KOPT-K1 (cell line): Measurements from ENCODE around the gene ZNF648.
"Not testable (repeated sequence)": the region's sequence is repeated elsewhere in the genome, so short reads cannot be mapped to it uniquely, and the experiment has no call there.

Experiments
- H3K27ac ChIP-seq: fragments of 200-600 bp; sonication (generic); 2 replicates; pipeline ENCODE4 v1.5.1; 2016; ENCODE audit warnings: antibody characterized with exemption, mild to moderate bottlenecking, low read depth, low read length; ENCODE audit not compliant: poor library complexity, severe bottlenecking
- H3K36me3 ChIP-seq: fragments of 200-600 bp; sonication (generic); 2 replicates; pipeline ENCODE4 v1.5.1; 2017; ENCODE audit warnings: antibody characterized with exemption, mild to moderate bottlenecking, low read length, moderate library complexity; ENCODE audit not compliant: insufficient read depth
- H3K9me3 ChIP-seq: fragments of 200-600 bp; sonication (generic); 2 replicates; pipeline ENCODE4 v1.5.1; 2017; ENCODE audit warnings: antibody characterized with exemption, low read length, mild to moderate bottlenecking; ENCODE audit not compliant: insufficient read depth, poor library complexity, severe bottlenecking

ZNF648 gene, protein sequence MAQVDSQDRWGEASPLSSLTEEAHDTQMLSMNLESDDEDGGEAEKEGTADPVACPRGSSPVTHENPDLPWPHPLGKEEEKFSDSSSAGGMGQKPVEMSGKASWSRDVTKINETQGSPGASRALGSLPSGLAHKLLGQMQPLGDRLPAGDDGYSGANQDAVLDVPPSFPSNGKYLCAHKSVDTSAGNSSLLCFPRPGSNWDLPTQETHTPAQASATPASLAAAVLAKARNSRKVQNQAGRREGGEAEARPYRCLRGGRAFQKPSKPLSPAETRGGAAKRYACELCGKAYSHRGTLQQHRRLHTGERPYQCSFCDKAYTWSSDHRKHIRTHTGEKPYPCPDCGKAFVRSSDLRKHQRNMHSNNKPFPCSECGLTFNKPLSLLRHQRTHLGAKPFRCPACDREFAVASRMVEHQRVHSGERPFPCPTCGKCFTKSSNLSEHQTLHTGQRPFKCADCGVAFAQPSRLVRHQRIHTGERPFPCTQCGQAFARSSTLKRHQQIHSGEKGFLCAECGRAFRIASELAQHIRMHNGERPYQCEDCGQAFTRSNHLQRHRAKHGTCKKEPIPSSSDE

DNA sequence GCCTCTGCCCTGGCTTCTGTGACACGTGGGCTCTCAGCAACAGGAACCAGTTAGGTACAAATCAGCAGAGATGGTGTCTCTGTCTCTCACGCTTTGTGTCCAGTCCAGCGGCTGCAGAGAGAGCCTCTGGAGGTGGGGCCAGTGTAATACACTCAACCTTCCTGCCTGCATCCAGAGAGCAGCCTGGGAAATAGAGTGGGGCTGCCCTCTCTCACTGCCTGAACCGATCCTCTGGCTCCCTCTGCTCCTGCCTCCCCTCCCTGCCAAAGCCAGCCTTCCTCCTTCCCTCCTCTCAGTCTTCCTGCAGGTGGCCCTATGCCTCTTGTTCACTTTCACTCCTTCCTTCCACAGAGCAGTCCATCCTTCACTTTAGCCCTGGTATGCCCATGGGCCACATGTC, at the start of gene ZNF648:
TSS of gene ZNF648 (minus strand) at position 119 of the 400 bp plus-strand sequence. CDS start 3,702 bp downstream, outside the sequence.
- no peaks in the 10 kb centered on the region for H3K36me3 ChIP-seq
- no peak within 1 kb of the TSS for H3K27ac ChIP-seq
- peaks cover 11% of the 10 kb centered on the region for H3K9me3 ChIP-seq

DNA sequence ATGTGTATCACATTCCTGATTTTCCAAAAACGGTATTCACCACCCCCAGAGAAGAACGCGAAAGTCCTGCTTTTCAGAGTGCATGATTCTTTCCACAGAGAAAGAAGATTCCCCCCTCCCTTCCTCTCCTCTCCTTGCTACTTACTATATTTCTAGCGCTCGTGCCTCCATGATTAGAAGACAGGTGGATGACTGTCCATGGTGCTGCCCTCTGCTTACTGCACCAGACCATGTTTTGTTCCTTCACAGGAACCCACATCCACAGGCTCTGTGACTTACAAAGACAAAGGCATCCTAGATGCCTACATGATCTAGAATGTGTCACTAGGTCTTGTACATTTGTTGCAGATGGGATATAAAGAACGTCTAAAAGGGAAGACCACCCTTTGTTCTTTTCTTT, 49.1 kb upstream of the ZNF648 start:
- no peaks in the 10 kb centered on the region for H3K9me3 ChIP-seq
- H3K27ac ChIP-seq, result no peak overlapping the region
- H3K36me3 ChIP-seq, result no peaks in the 10 kb centered on the region

DNA sequence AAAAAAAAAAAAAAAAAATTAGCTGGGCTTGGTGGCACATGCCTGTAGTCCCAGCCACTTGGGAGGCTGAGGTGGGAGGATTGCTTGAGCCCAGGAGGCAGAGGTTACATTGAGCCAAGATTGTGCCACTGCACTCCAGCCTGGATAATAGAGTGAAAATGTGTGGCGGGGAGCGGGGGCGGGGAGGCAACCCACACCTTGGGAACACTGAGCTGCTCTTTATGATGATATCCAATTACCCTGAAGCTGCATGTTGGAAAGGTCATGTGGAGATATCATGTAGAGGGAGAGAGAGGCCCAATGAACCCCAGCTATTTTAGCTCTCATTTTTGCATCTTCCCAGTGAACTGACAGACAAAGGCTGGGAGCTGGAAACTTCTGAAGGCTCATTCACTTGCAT, 48.3 kb upstream of the ZNF648 start:
- no peaks in the 10 kb centered on the region for H3K36me3 ChIP-seq
- H3K9me3 ChIP-seq, result no peaks in the 10 kb centered on the region
- H3K27ac ChIP-seq, result no peak overlapping the region

DNA sequence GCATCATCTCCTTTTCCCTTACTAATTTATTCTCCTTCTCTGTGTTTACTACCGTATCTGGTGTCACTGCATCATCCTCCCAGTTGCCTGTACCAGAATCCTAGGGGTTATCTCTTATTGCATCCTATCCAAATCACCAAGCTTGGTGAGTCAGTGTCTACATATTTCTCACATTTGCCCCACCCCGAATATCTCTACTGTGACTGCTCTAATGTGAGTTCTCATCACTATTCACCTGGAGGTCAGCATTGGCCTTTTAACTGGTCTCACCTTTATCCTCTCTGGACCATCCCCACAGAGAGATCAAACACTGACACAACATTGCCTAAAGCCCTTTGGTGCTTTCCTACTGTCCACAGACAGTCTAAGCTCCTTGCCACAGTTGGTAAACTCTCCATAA, 45.7 kb upstream of the ZNF648 start:
- no peak overlapping the region for H3K27ac ChIP-seq

DNA sequence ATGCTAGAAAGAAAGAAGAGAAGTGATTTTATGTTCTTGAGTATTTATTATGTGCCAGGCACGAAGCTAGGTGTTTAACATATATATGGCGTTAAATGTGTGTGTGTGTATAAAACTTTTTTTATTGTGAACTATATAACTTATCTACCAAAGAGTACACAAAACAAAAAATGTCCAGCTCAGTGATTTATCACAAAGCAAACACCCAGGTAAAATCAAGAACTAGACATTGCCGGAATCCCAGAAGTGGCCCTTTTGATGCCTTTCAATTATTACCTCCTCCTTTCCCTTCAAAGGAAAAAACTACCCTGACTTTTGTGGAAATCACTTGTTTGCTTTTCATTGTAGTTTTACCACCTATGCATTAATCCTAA, 40.5 kb upstream of the ZNF648 start:
- no peak overlapping the region for H3K27ac ChIP-seq
- no peaks in the 10 kb centered on the region for H3K36me3 ChIP-seq
- no peaks in the 10 kb centered on the region for H3K9me3 ChIP-seq

More for the DNA sequence above, 45.7 kb upstream of the ZNF648 start:
- no peaks in the 10 kb centered on the region for H3K9me3 ChIP-seq
- H3K36me3 ChIP-seq, result no peaks in the 10 kb centered on the region

DNA sequence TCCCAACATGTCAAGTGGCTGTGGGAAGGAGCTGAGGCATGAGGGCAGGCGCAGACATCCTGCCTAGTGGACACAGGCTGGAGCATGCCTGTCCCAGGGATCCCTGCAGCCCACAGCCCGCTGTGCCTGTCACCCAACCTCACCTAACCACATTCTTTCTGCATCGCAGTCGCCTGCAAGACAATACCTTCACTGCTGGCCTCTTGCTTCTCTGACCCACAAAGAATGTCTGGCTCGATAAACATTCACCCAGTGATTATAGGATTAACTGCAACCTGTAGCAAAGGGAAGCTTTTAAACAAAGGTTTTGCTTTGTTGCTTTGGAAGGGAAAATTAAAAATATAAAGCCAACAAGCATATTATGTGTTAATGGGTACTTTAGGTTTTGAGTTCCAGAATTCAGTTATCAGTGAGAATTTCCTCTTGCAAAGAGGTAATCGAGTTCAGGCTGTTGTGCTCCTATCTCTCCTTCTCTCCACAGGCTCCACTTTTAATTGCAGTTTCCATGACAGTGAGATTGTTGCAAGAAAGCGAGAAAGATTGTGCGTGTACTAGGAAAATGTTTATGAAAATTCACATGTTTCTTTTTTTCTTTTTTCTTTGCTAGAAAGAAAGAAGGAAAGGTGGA, 40.0 kb upstream of the ZNF648 start:
- H3K9me3 ChIP-seq, result no peaks in the 10 kb centered on the region
- H3K27ac ChIP-seq, result no peak overlapping the region
- H3K36me3 ChIP-seq, result no peaks in the 10 kb centered on the region

DNA sequence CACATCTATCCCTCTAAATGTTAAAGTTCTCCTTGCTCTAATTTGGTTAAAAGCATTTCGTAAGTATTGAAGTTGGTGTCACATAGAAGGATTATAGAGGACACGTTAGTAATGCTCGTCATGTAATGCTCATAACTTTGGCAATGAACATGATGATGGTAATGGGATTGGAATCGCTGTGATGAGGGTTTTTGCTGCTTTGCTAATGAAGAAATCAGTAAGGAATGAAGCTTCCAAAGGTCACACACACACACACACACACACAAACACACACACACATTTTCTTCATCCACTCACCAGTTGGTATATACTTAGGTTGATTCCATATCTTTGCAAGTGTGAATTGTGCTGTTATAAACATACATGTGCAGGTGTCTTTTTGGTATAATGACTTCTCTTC, 36.8 kb upstream of the ZNF648 start:
- H3K36me3 ChIP-seq, result no peaks in the 10 kb centered on the region
- no peak overlapping the region for H3K27ac ChIP-seq
- no peaks in the 10 kb centered on the region for H3K9me3 ChIP-seq

DNA sequence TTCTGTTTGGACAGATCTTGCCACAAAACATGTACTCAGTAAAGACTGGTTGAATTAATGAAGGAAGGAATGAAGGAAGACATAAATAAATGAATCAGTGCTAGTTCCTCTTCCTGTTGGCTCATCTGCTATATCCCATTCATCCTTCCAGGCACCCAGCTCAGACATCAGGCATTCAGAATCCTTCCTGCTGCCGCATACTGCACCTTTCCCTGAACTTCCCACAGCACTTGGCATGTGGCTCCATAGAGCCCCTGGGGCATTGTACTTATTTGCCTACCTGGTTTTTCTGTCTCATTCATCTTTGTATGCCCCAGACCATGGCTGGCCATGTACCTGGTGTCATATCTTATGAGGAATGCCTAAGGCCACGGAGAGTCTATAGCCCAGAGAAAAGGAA, 34.4 kb upstream of the ZNF648 start:
- no peaks in the 10 kb centered on the region for H3K36me3 ChIP-seq
- no peaks in the 10 kb centered on the region for H3K9me3 ChIP-seq
- no peak overlapping the region for H3K27ac ChIP-seq

DNA sequence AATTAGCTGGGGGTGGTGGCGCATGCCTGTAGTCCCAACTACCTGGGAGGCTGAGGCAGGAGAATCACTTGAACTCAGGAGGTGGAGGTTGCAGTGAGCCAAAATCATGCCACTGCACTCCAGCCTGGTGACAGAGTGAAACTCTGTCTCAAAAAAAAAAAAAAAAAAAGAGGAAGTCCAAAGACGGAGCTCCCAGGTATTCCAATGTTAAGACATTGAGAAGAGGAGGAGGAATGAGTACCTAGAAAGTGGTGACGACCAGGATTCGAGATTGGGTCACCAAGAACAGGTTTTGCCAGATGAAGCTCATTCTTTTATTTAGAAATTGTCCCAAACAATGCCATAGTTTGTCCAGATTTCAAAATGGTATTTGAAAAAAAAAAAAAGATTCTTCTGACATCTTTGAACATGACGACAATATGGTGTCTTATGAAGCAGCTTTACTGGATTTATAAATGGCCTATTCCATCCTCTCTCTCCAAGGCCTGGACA, 33.0 kb upstream of the ZNF648 start:
- H3K27ac ChIP-seq, H3K9me3 ChIP-seq, H3K36me3 ChIP-seq: not testable (repeated sequence)

DNA sequence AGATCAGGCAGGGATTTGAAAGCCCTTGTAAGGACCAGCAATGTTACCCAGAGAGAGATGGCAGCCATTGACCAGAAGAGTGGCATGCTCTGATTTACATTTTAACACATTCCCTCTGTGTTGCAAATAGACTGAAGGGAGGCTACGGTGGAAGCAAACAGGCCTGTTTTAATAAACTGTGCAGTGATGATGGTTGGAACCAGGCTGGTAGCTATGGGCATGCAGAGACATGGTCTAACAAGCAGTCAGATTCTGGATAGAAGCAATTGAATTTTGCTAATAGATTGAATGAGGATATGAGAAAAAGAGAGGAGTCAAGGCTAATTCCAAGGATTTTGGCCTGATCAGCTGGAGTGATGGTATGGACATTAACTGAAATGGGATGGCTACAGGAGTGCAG, 32.3 kb upstream of the ZNF648 start:
- Histone ChIP-seq H3K27ac (no peak overlapping the region), H3K36me3 (no peaks in the 10 kb centered on the region), H3K9me3 (no peaks in the 10 kb centered on the region)

DNA sequence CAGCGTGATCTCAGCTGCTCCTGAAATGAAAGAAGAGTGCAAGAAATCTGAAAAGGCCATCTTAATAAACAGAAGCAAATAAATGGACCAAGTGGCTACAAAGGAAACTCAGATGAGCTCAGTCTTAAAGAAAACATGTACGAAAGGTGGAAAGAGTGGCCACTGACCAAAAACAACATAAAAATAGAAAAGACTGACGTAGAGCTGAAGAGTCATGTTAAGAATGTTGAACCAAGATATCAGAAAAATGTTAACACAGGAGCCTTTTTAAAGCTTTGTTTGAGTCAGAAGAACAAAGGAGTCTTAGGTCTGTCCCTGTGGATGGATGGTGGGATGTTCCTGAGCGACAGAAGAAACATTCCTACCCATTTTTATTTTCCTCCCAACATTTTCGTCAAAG, 30.8 kb upstream of the ZNF648 start:
- no peaks in the 10 kb centered on the region for H3K9me3 ChIP-seq
- no peak overlapping the region for H3K27ac ChIP-seq
- no peaks in the 10 kb centered on the region for H3K36me3 ChIP-seq

DNA sequence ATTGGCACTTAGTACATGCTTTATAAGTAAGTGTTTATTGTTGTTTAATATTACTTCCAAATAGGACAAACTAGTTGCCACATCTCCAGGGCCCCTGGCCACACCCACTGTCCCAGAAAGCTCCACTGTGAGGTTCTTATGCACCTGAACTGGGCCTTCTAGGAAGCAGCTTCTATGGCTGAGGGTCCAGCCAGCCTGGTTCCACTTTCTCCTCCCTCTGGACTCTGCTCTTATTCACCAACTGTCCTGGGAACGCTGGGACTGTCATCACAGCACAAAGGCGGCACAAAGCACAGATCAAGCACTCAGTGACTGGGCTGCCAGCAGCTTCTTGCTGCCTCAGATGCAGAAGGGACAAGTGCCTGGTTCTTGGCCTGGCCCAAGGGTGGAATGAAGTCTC, 29.6 kb upstream of the ZNF648 start:
- Histone ChIP-seq H3K27ac (no peak overlapping the region), H3K36me3 (no peaks in the 10 kb centered on the region), H3K9me3 (no peaks in the 10 kb centered on the region)

DNA sequence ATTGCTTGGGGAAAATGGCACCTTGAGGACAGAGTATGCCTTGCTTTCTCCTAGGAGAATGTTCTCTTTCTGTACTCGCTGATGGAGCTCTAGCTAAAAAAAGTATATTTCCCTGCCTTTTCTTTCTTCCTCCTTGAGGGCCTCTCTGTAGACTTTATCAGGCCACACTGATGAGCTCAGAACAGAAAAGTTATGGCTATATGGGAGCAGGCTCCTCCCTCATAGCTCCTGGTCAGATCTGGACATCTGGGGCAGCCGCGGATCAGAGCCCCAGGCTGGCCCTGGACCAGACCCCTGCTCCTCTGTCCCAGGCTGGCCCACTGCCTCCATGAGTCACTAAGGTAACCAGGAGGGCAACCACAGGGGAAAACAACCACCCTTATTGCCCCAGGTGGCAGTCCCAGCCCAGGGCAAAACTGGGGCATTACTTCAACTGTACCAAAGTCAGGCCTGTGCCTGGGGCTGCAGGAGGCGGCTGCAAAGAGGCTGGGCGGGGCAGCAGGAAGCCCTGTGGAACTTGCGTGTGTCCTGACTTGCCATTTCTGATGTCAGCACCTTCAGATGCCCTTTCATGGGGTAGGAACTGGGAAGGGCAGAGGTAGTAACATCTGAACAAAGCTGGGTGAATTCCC, 26.3 kb upstream of the ZNF648 start:
- Histone ChIP-seq H3K27ac (peak overlapping the region; percentile 66), H3K9me3 (no peaks in the 10 kb centered on the region), H3K36me3 (no peaks in the 10 kb centered on the region)

DNA sequence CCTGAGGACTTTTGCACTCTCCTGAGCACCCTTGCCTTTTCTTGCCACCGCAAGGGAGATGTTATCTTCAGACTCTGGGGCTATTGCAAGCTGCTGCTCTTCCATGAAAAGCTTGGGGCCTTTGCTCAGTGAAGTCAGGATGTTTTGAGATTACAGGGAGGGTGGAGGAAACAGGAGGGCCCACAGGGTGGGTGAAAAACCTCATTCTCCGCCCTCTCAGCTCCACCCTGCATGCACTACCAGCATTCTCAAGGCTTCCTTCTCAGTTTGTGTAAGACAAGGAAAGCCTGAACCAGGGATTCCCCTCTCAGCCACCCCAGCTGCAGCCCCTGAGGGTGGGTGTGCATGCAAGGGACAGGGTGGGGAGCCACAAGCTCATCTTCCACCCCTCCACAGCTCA, 25.8 kb upstream of the ZNF648 start:
- Histone ChIP-seq H3K9me3 (no peaks in the 10 kb centered on the region), H3K27ac (peak overlapping the region; percentile 66), H3K36me3 (no peaks in the 10 kb centered on the region)

DNA sequence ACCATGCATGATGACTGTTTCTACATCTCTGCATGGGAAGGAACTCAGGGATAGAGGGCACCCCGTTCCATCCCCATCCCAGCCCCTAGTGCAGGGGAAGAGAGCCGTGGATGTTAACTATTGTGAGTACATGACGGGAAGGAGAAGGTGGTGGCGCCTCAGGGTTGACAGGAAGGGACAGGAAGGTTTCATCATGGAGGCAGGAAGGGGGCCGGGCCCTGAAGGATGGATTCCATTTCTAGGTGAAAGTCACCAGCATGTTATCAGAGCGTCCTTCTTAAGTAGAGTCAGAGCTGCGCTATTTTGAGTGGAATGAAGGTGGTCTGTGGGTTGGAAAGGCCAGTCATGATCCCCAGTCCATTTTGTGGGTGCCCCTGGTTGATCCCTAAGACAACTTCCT, 25.1 kb upstream of the ZNF648 start:
- Histone ChIP-seq H3K9me3 (no peaks in the 10 kb centered on the region), H3K36me3 (no peaks in the 10 kb centered on the region), H3K27ac (peak overlapping the region; percentile 66)
